ENCODE results near the gene TDRKH.
A peak's percentile ranks its signal among the peaks of the same experiment; 100 is the strongest.

Gene TDRKH

DNA sequence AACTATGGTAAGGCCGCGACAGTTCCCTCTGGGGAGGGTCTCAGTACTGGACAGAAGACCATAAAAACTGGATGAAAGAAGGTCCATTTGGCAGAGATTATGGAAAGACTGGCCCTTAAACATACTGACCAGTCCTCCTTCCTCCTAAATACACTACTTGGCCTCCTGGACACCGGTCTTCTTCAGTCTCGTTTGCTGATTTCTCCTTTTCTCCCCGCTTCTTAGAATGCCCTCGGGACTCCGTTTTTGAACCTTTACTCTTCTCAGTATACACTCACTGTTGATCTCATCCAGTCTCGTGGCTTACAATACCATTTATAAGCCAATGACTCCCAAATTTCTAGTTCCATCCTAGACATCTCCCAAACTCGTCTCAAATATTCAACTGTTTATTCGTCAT, 26.3 kb downstream of the TDRKH start:
- Histone ChIP-seq H3K9me3 (ENCODE audit: insufficient read depth, low read depth, low read length) (no peaks in the 10 kb centered on the region), H3K9ac (ENCODE audit: low read depth, low read length, poor library complexity, severe bottlenecking) (peak overlapping the region; percentile 86), H2AFZ (ENCODE audit: low read length) (peak overlapping the region; percentile 86; the same call in 1 of the 2 replicates), H3K4me1 (ENCODE audit: insufficient read depth, low read length, poor library complexity, severe bottlenecking) (peaks cover 18% of the 10 kb centered on the region), H3K36me3 (ENCODE audit: insufficient read depth, low read length) (peaks cover 11% of the 10 kb centered on the region; the same call in 1 of the 2 replicates), H3K4me2 (ENCODE audit: low read depth, low read length, poor library complexity, severe bottlenecking) (peak overlapping the region; percentile 90), H3K9me2 (replicated peaks; ENCODE audit: low read depth, low read length) (no peaks in the 10 kb centered on the region), H3K4me3 (ENCODE audit: low read length, poor library complexity, severe bottlenecking) (peak overlapping the region; percentile 96), H3F3A (ENCODE audit: low read depth) (no peaks in the 10 kb centered on the region), H4K20me1 (ENCODE audit: insufficient read depth, low read length, poor library complexity, severe bottlenecking) (no peaks in the 10 kb centered on the region), H3K79me2 (ENCODE audit: insufficient read depth, low read length) (peaks cover 26% of the 10 kb centered on the region), H3K27me3 (ENCODE audit: insufficient read depth, low read length, poor library complexity, severe bottlenecking) (no peaks in the 10 kb centered on the region)
- no peak for TF ChIP-seq EZH2phosphoT487 (IDR thresholded peaks at IDR 0.05; ENCODE audit: borderline replicate concordance)
- TF ChIP-seq, protein P1, sequence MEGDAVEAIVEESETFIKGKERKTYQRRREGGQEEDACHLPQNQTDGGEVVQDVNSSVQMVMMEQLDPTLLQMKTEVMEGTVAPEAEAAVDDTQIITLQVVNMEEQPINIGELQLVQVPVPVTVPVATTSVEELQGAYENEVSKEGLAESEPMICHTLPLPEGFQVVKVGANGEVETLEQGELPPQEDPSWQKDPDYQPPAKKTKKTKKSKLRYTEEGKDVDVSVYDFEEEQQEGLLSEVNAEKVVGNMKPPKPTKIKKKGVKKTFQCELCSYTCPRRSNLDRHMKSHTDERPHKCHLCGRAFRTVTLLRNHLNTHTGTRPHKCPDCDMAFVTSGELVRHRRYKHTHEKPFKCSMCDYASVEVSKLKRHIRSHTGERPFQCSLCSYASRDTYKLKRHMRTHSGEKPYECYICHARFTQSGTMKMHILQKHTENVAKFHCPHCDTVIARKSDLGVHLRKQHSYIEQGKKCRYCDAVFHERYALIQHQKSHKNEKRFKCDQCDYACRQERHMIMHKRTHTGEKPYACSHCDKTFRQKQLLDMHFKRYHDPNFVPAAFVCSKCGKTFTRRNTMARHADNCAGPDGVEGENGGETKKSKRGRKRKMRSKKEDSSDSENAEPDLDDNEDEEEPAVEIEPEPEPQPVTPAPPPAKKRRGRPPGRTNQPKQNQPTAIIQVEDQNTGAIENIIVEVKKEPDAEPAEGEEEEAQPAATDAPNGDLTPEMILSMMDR (conservative IDR thresholded peaks at IDR 0.05; ENCODE audit: low read length), result no peak

DNA sequence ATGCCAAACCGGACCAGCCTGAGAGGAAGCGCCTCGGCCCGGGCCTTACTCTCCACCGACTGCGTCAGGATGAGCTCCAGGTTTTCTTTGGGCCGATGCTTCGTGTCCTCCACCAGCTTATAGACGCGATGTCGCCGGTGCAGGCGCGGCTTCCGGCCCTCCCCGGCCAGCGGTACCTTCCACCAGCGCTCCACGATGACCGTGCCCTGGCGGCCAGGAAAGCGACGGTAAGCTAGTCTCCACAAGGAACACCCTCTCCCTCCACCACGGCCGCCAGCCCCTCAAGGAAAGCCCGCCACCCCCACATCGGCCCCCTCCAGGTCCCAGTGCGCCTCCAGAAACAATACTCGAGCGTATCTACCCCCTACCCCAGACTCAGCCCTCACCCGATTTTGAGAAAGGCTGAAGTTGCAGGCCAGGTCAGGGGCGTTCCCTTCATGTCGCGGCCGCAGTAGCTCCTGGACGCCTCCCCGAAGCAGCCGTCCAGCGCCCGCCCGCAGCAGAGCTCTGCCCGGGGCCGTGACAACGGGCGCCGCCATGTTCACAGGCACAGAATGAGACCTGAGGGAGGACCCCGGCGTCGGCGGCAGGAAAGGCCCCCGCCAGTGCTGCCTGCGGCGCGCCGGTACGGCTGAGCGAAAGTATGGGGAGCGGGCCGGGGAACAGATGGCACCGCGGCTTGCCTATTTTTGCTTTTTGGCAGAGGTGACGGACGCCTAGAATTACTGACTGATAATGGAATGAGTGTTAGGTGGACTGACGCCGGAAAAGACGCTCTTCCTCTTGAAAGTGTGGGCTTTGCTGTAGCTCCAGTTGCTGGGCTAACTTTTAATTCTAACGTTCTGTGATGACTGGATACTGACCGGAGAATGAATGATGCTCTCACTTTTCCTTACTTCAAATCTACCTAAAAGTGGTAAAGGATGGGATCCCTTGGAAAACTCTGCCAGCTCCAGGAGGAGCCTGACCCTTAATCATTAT, 27.1 kb downstream of the TDRKH start, which contains the start of gene MRPL9:
Gene MRPL9 (minus strand): TSS at position 556 of the 981 bp plus-strand sequence. CDS start 17 bp downstream, at position 539.
- H4K20me1 ChIP-seq (ENCODE audit: insufficient read depth, low read length, poor library complexity, severe bottlenecking), result no peaks in the 10 kb centered on the region
- TF ChIP-seq EZH2phosphoT487 (IDR thresholded peaks at IDR 0.05; ENCODE audit: borderline replicate concordance), result no peak
- TF ChIP-seq, protein P1 (conservative IDR thresholded peaks at IDR 0.05; ENCODE audit: low read length), result no peak
- peaks cover 26% of the 10 kb centered on the region for H3K79me2 ChIP-seq (ENCODE audit: insufficient read depth, low read length)
- peak within 1 kb of the TSS; percentile 96 for H3K4me3 ChIP-seq (ENCODE audit: low read length, poor library complexity, severe bottlenecking)
- H3K9me3 ChIP-seq (ENCODE audit: insufficient read depth, low read depth, low read length), result no peaks in the 10 kb centered on the region
- H3K9ac ChIP-seq (ENCODE audit: low read depth, low read length, poor library complexity, severe bottlenecking), result peak within 1 kb of the TSS; percentile 86
- peaks cover 18% of the 10 kb centered on the region for H3K4me1 ChIP-seq (ENCODE audit: insufficient read depth, low read length, poor library complexity, severe bottlenecking)
- peak within 1 kb of the TSS; percentile 86 for H2AFZ ChIP-seq (ENCODE audit: low read length)
- H3F3A ChIP-seq (ENCODE audit: low read depth), result no peaks in the 10 kb centered on the region
- no peaks in the 10 kb centered on the region for H3K9me2 ChIP-seq (replicated peaks; ENCODE audit: low read depth, low read length)
- H3K36me3 ChIP-seq (ENCODE audit: insufficient read depth, low read length), result peaks cover 12% of the 10 kb centered on the region; the same call in 1 of the 2 replicates
- H3K4me2 ChIP-seq (ENCODE audit: low read depth, low read length, poor library complexity, severe bottlenecking), result peak within 1 kb of the TSS; percentile 90
- no peaks in the 10 kb centered on the region for H3K27me3 ChIP-seq (ENCODE audit: insufficient read depth, low read length, poor library complexity, severe bottlenecking)

DNA sequence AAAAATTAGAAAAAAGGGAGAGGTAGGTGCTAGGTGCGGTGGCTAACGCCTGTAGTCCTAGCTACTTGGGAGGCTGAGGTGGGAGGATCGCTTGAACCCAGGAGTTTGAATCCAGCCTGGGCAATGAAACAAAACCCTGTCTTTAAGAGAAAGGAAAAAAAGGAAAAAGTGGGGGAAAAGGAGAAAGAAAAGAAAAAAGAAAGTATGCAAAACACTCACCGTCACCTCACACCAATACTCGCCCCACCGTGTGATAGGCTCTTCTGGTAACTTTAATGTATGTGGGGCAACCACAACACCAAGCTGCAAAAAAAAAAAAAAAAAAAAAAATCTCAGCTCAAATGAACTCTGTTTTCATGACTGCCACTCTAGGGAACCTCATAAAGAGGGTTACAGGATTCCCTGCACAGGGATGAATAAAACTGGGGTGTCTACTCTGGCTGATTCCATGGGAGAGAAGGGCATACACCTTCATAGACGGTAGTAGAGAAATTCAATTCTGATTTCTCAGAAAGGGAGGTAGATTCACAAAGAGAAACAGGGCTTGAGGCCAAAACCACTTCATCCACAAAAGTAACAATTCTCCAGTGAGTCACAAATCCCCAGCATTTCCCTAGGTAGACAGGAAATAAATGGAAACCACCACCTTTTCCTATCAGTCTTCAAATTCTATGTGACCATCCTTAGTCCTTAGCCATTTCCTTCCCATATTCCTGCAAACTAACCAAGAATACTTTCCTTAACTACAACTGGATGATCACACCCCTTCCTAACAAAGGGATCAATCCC, 29.5 kb downstream of the TDRKH start:
- no peak overlapping the region for H3K9ac ChIP-seq (ENCODE audit: low read depth, low read length, poor library complexity, severe bottlenecking)
- no peak overlapping the region for H3K4me2 ChIP-seq (ENCODE audit: low read depth, low read length, poor library complexity, severe bottlenecking)
- no peak overlapping the region for H2AFZ ChIP-seq (ENCODE audit: low read length)
- peaks cover 18% of the 10 kb centered on the region for H3K4me1 ChIP-seq (ENCODE audit: insufficient read depth, low read length, poor library complexity, severe bottlenecking)
- TF ChIP-seq, protein P1 (conservative IDR thresholded peaks at IDR 0.05; ENCODE audit: low read length), result no peak
- TF ChIP-seq EZH2phosphoT487 (IDR thresholded peaks at IDR 0.05; ENCODE audit: borderline replicate concordance), result no peak
- peaks cover 26% of the 10 kb centered on the region for H3K79me2 ChIP-seq (ENCODE audit: insufficient read depth, low read length)
- H3K27me3 ChIP-seq (ENCODE audit: insufficient read depth, low read length, poor library complexity, severe bottlenecking), result no peaks in the 10 kb centered on the region
- H3F3A ChIP-seq (ENCODE audit: low read depth), result no peaks in the 10 kb centered on the region
- no peaks in the 10 kb centered on the region for H4K20me1 ChIP-seq (ENCODE audit: insufficient read depth, low read length, poor library complexity, severe bottlenecking)
- peaks cover 14% of the 10 kb centered on the region; the same call in 1 of the 2 replicates for H3K36me3 ChIP-seq (ENCODE audit: insufficient read depth, low read length)
- no peak overlapping the region for H3K4me3 ChIP-seq (ENCODE audit: low read length, poor library complexity, severe bottlenecking)
- H3K9me3 ChIP-seq (ENCODE audit: insufficient read depth, low read depth, low read length), result no peaks in the 10 kb centered on the region
- no peaks in the 10 kb centered on the region for H3K9me2 ChIP-seq (replicated peaks; ENCODE audit: low read depth, low read length)

All from Loucy (cell line).